ENCODE data around the gene C11orf68. TPM values are rescaled to one million over a fixed set of nuclear protein-coding genes. Genes with fewer than 3 reads are reported as not detected.

C11orf68 gene
- total RNA-seq, 1 donor from 2014 or later, result 34.6 TPM

DNA sequence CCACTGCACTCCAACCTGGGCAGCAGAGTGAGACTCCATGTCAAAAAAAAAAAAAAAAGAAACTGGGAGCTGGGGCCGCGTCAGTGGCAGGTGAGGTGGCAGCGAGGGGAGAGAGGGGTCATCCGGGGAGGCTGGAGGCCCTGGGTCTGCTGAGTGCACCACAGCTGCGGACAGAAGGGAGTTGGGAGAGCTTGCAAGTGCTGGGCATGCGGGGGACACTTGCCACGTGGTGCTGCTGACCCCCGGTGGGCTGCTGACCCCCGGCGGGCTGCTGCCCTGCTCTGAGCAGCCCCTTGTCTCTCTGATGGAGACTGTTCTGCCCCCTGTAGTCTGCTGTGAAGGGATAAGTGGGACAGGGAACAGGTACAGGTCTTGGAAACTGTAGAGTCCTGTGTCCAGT lies 3.0 kb upstream of the C11orf68 start:
- no peak overlapping the region for H3K27ac ChIP-seq (ENCODE audit: low read depth, low read length)
- Mint-ChIP-seq H3K27me3 (ENCODE audit: low read depth, unreplicated experiment) (no peaks in the 10 kb centered on the region), H3K4me1 (ENCODE audit: low read depth, unreplicated experiment) (peaks cover 3% of the 10 kb centered on the region), H3K4me3 (ENCODE audit: unreplicated experiment) (no peak overlapping the region), H3K27ac (ENCODE audit: unreplicated experiment) (no peak overlapping the region), H3K9me3 (ENCODE audit: unreplicated experiment) (no peaks in the 10 kb centered on the region), H3K36me3 (ENCODE audit: low read depth, unreplicated experiment) (peaks cover 10% of the 10 kb centered on the region)
- no peak overlapping the region for H3K4me2 ChIP-seq (ENCODE audit: low read length)
- no peaks in the 10 kb centered on the region for H3K9me3 ChIP-seq (ENCODE audit: insufficient read depth, low read depth, low read length)
- H2AFZ ChIP-seq (ENCODE audit: low read depth, low read length), result no peak overlapping the region
- H3K36me3 ChIP-seq (ENCODE audit: insufficient read depth, low read length), result peaks cover 17% of the 10 kb centered on the region
- H3K27me3 ChIP-seq (ENCODE audit: insufficient read depth, low read length), result no peaks in the 10 kb centered on the region
- no peak overlapping the region for H3K4me3 ChIP-seq (ENCODE audit: insufficient read depth, low read depth, low read length)
- H3K4me1 ChIP-seq (ENCODE audit: insufficient read depth, low read length), result peaks cover 27% of the 10 kb centered on the region
- peaks cover 43% of the 10 kb centered on the region for H3K79me2 ChIP-seq (ENCODE audit: insufficient read depth, low read length)
- peaks cover 9% of the 10 kb centered on the region for H4K20me1 ChIP-seq (ENCODE audit: insufficient read depth, low read length)
- TF ChIP-seq, protein P1, sequence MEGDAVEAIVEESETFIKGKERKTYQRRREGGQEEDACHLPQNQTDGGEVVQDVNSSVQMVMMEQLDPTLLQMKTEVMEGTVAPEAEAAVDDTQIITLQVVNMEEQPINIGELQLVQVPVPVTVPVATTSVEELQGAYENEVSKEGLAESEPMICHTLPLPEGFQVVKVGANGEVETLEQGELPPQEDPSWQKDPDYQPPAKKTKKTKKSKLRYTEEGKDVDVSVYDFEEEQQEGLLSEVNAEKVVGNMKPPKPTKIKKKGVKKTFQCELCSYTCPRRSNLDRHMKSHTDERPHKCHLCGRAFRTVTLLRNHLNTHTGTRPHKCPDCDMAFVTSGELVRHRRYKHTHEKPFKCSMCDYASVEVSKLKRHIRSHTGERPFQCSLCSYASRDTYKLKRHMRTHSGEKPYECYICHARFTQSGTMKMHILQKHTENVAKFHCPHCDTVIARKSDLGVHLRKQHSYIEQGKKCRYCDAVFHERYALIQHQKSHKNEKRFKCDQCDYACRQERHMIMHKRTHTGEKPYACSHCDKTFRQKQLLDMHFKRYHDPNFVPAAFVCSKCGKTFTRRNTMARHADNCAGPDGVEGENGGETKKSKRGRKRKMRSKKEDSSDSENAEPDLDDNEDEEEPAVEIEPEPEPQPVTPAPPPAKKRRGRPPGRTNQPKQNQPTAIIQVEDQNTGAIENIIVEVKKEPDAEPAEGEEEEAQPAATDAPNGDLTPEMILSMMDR (IDR thresholded peaks at IDR 0.05; ENCODE audit: insufficient read depth, low read depth, low read length), result no peak
- no peak for TF ChIP-seq EZH2 (IDR thresholded peaks at IDR 0.05; ENCODE audit: insufficient read depth, low read length)
- H3K9ac ChIP-seq (ENCODE audit: low read length), result no peak overlapping the region
- no peak for DNase-seq (ENCODE audit: low read depth)
- no peak for FAIRE-seq

- Mint-ChIP-seq H3K27ac (ENCODE audit: unreplicated experiment) (peak overlapping the region; percentile 47), H3K9me3 (ENCODE audit: unreplicated experiment) (no peaks in the 10 kb centered on the region), H3K36me3 (ENCODE audit: low read depth, unreplicated experiment) (peaks cover 10% of the 10 kb centered on the region), H3K27me3 (ENCODE audit: low read depth, unreplicated experiment) (no peaks in the 10 kb centered on the region), H3K4me3 (ENCODE audit: unreplicated experiment) (peak overlapping the region; percentile 91), H3K4me1 (ENCODE audit: low read depth, unreplicated experiment) (peaks cover 11% of the 10 kb centered on the region)
- Histone ChIP-seq H3K79me2 (ENCODE audit: insufficient read depth, low read length) (peaks cover 50% of the 10 kb centered on the region), H4K20me1 (ENCODE audit: insufficient read depth, low read length) (peaks cover 9% of the 10 kb centered on the region), H3K27me3 (ENCODE audit: insufficient read depth, low read length) (no peaks in the 10 kb centered on the region), H3K4me1 (ENCODE audit: insufficient read depth, low read length) (peaks cover 35% of the 10 kb centered on the region), H3K36me3 (ENCODE audit: insufficient read depth, low read length) (peaks cover 17% of the 10 kb centered on the region), H3K27ac (ENCODE audit: low read depth, low read length) (no peak overlapping the region), H2AFZ (ENCODE audit: low read depth, low read length) (no peak overlapping the region), H3K4me2 (ENCODE audit: low read length) (peak overlapping the region; percentile 95), H3K4me3 (ENCODE audit: insufficient read depth, low read depth, low read length) (peak overlapping the region; percentile 72), H3K9me3 (ENCODE audit: insufficient read depth, low read depth, low read length) (no peaks in the 10 kb centered on the region), H3K9ac (ENCODE audit: low read length) (peak overlapping the region; percentile 80)
- TF ChIP-seq, protein P1 (IDR thresholded peaks at IDR 0.05; ENCODE audit: insufficient read depth, low read depth, low read length), result no peak
- no peak for TF ChIP-seq EZH2 (IDR thresholded peaks at IDR 0.05; ENCODE audit: insufficient read depth, low read length)
- DNase-seq (ENCODE audit: low read depth) (no peak), FAIRE-seq (no peak)
Measured at GRCh38 chr11:65921033-65921555, 2.2 kb upstream of the C11orf68 start.

DNA sequence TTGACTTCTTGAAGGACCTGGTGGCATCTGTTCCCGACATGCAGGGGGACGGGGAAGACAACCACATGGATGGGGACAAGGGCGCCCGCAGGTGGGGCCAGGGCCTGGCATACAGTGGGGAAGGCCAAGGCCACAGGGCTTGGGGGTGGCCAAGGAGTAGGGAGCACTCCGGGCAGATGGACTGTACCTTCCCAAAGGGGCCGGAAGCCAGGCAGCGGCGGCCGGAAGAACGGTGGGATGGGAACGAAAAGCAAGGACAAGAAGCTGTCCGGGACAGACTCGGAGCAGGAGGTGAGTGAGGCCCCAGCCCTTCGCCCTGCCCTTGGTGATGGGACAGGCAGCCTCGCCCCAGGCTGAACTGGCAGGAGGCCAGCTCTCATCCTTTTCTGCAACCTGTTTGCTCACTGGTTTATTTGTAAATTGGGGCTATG lies 1.5 kb upstream of the C11orf68 start:
- DNase-seq (ENCODE audit: low read depth) (no peak), FAIRE-seq (no peak)
- Histone ChIP-seq H3K9me3 (ENCODE audit: insufficient read depth, low read depth, low read length) (no peaks in the 10 kb centered on the region), H3K9ac (ENCODE audit: low read length) (peak overlapping the region; percentile 80), H4K20me1 (ENCODE audit: insufficient read depth, low read length) (peaks cover 9% of the 10 kb centered on the region), H3K36me3 (ENCODE audit: insufficient read depth, low read length) (peaks cover 17% of the 10 kb centered on the region), H3K4me3 (ENCODE audit: insufficient read depth, low read depth, low read length) (peak overlapping the region; percentile 72), H2AFZ (ENCODE audit: low read depth, low read length) (no peak overlapping the region), H3K4me1 (ENCODE audit: insufficient read depth, low read length) (peaks cover 40% of the 10 kb centered on the region), H3K79me2 (ENCODE audit: insufficient read depth, low read length) (peaks cover 51% of the 10 kb centered on the region), H3K27ac (ENCODE audit: low read depth, low read length) (no peak overlapping the region), H3K4me2 (ENCODE audit: low read length) (peak overlapping the region; percentile 95), H3K27me3 (ENCODE audit: insufficient read depth, low read length) (no peaks in the 10 kb centered on the region)
- Mint-ChIP-seq H3K27me3 (ENCODE audit: low read depth, unreplicated experiment) (no peaks in the 10 kb centered on the region), H3K9me3 (ENCODE audit: unreplicated experiment) (no peaks in the 10 kb centered on the region), H3K4me3 (ENCODE audit: unreplicated experiment) (peak overlapping the region; percentile 91), H3K36me3 (ENCODE audit: low read depth, unreplicated experiment) (peaks cover 10% of the 10 kb centered on the region), H3K4me1 (ENCODE audit: low read depth, unreplicated experiment) (peaks cover 17% of the 10 kb centered on the region), H3K27ac (ENCODE audit: unreplicated experiment) (no peak overlapping the region)
- TF ChIP-seq, protein P1 (IDR thresholded peaks at IDR 0.05; ENCODE audit: insufficient read depth, low read depth, low read length), result no peak
- no peak for TF ChIP-seq EZH2 (IDR thresholded peaks at IDR 0.05; ENCODE audit: insufficient read depth, low read length)
